Inflammatory macrophage treated with lipopolysaccharide for 4 hours (primary cell): ENCODE results near the gene SLC2A4RG.
"Not testable (repeated sequence)": the region's sequence is repeated elsewhere in the genome, so short reads cannot be mapped to it uniquely, and the experiment has no call there.

Experiments
- DNase-seq: peaks from one replicate; pipeline ENCODE4 v3.0.0-alpha.2; 2020

SLC2A4RG gene

DNA sequence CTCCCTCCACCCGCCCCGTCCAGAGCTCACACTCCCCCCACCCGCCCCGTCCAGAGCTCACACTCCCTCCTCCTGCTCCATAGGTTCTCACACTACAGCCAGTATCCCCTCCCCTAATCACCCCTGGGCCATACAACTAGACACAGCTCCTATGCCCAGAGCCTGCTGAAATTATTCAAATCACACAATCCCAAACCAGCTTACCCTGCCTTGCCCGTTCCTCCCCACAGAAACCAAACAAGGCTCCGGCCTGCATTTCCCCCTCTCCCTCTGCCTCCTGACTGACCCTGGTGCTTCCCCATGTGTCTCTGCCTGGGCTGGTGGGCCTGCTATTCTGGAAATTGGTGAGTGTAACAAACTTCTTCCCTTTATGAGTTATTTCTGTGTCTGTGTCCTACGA lies 18.6 kb downstream of the SLC2A4RG start:
- no peak for DNase-seq

DNA sequence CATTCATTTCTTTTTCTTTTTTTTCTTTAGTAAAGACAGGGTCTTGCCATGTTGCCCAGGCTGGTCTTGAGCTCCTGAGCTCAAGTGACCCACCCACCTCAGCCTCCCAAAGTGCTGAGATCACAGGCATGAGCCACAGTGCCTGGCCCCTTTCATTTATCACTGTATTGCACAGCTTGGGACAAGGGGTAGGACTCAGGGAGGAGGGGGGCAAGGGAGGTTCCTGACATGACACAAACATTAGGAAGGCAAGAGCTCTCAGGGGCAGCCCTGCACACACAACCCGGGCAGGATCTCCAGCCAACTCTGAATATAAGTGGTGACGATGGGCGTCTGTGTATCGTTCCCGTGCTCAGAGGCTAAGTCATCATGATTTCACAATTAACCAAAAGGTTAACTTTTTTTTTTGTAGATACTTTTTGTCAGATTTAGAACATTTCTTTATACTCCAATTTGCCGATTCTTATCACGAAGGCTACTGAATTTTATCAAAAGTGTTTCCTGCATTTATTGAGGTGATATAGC lies 19.9 kb downstream of the SLC2A4RG start:
- DNase-seq, result no peak

DNA sequence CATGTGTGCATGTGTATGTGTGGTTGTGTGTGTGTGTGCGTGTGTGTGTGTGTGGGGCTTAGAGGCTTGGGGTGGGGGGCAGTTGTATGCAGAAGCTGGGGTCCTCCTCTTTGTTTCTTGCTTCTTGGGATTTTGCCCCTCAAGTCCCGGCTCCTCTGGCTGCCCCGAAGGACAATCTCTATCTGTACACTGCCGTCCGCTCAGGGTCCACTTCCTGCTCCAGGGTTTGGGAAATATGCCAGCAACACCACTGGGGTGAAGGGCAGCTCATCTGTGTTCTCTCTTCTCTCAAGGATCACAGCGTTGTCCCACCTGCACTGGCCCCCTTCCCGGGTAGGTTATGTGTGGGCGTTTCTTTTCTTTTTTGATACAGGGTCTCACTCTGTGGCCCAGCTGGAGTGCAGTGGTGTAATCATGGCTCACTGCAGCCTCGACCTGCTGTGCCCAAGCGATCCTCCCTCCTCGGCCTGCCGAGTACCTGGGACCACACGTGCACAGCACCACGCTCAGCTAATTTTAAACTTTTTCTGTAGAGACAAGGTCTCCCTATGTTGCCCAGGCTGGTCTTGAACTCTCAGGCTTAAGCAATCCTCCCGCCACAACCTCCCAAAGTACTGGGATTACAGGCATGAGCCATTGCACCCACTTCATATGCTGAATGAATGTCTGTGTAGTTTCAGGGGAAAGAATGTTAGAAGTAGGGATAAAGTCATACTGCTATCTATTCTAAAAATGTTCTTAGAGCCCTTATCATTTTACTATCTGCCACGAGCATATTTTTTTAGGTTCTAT lies 25.7 kb downstream of the SLC2A4RG start:
- DNase-seq, result no peak

DNA sequence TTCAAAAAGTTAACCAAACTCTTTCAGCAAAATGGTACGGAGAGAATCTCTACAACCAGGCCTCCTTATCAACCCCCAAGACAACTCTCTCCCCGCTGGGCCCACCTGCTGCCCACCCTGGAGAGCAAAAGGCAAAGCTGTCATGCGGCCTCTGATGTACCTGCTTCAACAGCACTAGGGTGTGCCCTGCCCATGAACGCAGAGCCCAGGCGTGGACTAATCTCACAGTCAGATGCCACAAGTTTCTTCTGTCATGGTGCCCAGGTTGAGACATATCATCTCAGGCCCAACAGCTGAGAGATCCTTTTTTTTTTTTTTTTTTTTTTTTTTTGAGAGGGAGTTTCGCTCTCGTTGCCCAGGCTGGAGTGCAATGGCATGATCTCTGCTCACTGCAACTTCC lies 26.3 kb downstream of the SLC2A4RG start:
- DNase-seq, result no peak

DNA sequence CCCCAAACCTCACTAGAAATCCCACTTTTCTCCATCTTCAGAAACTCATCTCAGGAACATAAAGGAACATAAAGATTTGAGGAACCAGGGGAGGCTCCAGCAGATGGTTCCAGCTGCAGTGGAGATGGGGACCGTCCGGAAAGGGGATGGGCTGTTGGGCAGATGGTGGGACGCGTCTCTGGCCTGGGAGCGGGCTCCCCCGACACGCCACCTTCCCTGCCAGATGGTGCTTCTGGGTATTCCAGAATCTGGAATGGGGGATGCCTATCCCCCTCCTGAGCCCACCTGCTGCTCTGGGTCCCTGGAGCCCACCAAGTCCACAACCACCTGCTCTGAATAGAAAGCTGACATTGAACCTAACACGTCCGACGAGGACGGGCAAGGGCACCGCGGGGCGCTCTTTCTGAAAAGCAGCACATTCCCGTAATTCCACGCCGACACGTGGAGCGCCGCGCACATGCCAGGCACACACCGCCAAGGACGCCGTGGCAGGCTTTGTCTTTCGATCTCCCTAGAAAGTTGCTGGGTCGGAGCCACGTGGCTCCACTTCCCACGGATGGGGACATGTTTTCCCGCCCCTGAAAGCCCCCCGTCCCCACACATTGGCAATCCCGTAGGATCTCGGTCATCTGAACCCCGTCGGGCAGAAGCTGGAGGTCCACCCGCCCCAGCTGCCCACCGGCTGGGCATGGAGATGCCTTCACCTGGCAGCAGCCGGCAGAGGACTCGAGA lies 27.3 kb downstream of the SLC2A4RG start:
- DNase-seq, result no peak

DNA sequence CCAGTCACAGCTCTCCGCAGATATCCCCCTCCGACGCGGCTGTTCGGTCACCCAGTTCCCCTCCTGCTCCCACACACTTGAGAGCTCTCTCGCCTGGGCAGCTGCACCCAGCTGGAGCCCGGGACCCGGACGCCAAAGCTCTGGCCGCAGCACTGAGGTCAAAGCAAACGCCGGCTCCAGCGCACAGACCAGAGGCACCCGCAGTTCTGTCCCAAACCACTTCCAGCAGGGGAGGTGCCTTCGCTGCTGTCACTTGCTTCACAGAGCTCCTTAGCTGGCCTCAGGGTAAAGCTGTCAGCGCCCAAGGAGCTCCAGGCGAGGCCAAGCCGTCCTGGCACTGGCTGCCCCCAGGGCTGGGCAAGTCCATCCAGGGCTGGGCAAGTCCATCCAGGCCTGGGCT lies 27.9 kb downstream of the SLC2A4RG start:
- DNase-seq, result no peak

DNA sequence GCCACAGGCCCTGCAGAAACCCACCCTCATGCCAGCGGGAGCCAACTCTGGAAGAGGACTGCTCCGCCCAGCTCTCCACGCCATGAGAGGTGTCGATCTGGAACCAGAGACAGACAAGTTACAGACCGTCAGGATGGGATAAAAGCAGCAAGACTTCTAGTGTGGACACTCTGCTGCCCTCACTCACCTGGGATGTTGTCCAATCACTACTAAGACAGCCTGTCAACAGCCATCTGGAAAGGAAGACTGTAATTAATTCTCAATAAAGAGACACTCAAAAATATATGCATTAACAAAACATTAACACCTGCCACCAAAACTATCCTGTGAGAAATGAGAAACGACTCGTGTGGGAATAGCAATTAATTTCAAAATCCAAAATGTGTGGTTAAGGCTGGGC lies 28.3 kb downstream of the SLC2A4RG start:
- no peak for DNase-seq

DNA sequence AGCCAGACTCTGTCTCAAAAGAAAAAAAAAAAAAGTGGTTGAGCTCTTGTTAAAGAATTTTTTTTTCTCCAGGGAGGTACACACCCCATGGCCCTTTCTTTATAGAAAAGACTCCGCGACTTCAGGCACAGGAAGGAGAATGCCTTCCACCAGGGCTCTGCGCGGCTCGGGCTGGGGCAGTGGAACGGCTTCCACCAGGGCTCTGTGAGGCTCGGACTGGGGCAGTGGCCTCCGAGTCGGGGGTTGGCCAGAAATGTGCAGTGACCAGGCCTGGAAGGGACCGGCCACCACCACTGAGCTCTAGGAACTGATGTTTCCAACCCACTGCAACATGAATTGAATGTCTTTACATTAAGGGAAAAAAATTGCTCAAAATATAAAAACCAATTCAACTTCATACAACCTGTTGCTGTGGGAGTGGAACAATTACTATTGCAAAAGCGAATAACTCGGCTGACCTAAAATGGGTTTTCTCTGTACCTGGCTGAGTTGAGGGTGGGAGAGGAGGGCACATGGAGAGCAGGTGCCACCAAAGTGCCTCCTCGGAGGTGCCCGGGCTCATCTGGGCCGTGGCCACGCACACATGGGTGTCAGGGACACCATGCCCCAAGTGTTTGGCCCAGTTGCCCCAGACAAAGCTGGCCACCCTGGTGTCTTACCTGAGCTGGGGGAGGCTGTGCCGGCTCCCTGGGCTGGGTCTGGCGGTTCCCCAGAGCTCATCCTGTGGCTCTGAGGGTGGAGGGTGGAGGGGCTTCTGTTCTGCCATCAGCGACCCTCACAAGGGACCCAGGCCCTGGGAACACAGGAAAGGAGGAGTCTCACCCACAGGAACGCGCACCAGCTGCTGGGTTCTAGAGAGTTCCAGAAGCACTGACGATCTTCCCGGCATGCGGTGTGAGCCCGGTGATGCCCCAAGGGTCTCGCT lies 29.3 kb downstream of the SLC2A4RG start:
- no peak for DNase-seq

DNA sequence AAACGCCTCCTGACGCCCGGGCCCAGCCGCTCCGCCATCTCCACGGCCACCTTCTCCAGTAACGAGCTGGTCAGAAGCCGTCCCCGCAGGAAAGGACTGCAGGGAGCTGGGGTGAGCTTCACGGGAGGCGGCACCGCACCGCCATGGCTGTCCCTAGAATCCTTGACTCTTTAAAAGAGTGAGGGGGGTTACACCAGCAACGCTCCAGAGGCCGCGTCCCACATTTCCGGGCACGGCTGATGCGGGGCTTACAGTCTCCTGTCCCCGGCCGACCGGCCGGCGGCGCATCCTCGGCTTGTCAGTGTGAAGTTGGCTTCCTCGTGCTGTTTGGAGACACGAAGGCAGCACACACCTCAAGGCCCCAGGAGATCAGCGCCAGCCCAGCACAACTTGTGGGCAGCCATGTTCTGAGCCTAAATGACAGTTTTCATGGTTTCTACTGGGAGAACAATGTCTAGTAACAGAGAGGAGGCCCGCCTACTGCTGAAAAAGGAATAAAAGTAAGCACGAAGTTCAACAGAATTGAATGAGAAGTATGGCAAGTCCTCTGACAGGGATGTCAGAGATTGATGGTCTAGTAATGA lies 30.4 kb downstream of the SLC2A4RG start:
- no peak for DNase-seq

DNA sequence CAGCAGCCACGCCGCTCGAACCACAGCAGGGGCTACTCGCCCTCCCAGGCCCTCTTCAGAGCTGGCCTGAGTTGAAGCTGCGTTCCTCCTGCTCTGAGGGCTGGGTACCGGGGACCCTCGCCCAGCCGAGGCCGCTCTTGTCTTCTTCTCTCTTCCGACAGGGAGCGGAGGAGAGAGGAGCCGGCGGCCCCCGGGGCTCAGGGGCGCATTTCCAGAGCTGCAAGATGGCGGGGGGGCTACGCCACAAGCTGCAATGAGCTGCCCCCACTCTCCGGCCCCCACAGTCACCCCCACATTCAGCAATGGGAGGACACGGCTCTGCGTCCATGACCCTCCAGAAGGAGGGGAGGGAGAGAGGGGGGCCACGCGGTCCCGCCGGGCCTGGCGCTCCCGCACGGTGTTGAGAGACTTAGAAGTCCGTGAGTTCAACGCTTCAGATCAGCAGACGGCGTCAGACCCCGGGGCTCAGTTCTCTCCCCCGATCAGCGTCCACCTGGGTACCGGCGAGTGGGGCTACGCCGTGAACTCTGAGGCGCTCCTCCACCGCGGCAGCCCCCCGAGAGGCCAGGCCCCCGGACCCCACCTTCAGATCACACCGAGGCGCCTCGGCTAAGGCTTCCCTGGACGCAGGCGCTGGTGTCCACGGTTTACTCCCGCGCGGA lies 31.6 kb downstream of the SLC2A4RG start:
- no peak for DNase-seq

DNA sequence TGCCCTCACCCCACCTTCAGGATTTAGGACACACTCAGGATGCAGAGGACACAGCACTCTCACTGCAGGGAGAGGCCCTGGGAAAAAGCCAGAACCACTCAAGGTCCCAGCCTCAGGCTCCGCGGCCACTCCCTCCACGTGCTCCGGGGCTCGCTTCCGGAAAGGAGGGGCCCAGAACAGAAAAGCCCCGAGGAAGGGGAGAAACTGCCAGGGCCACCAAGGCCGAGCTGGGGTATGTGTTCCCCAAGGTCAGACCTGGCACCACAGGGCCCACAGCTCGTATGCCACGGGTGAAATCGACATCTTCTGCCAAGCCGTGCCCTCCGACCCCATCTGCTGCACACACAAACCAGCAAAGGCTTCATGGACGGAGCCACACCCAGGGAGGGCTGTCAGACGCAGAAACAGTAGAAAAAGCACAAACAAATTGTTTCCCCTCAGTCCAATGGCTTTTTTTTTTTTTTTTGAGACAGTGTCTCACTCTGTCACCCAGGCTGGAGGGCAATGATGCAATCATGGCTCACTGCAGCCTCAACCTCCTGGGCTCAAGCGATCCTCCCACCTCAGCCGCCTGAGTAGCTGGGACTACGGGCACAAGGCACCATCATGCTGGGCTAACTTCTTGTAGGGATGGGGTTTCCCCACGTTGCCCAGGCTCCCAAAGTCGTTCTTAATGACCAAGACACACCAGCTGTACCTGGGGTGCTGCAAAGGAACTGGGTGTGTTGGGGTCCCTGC lies 33.4 kb downstream of the SLC2A4RG start:
- DNase-seq, result no peak

DNA sequence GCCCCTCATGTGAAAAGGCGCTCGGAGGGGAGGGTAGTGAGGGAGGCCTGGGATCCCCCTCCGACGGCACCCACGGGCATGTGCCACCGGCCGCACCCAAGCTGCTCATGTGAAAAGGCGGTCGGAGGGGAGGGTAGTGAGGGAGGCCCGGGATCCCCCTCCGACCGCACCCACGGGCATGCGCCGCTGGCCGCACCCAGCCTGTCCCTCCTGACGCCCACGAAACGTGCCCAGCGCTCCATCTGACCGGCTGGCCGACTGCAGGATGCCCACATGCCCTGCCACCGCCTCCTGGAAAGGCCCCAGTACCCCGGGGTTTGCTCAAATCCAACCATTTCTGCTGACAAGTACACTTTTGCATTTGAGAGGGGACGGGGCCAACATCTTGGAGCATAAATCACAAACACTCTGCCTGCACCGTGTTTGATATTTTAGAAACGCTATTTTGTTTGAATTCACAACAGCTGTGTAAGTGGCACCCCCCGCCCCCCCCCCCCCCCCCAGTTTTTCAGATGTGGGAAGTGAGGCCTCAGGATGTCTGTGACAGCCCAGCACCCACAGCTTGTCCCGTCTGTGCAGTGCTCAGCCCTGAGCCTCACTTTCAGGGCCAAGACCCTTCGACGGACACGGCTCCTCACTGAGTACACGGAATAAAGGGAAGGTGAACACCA lies 34.1 kb downstream of the SLC2A4RG start:
- no peak for DNase-seq

DNA sequence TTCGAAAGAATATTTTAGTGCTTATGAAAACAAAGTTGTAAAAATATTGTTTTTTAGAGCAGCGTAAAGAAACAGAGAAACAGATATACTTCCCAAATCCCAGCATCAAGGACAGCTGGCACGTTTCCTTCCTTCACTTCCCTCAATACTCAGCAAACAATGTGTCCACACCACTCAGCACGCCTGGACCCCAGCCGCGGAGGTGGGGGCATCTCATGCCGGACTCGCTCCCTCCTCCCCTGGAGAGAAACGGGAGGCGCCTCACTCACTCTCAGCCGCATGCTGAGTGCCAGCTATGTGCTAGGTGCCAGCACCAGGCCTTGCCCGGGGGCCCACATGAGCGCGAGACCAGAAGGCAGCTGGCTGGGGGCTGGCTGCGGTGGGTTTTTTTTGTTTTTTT lies 34.7 kb downstream of the SLC2A4RG start:
- DNase-seq, result no peak

DNA sequence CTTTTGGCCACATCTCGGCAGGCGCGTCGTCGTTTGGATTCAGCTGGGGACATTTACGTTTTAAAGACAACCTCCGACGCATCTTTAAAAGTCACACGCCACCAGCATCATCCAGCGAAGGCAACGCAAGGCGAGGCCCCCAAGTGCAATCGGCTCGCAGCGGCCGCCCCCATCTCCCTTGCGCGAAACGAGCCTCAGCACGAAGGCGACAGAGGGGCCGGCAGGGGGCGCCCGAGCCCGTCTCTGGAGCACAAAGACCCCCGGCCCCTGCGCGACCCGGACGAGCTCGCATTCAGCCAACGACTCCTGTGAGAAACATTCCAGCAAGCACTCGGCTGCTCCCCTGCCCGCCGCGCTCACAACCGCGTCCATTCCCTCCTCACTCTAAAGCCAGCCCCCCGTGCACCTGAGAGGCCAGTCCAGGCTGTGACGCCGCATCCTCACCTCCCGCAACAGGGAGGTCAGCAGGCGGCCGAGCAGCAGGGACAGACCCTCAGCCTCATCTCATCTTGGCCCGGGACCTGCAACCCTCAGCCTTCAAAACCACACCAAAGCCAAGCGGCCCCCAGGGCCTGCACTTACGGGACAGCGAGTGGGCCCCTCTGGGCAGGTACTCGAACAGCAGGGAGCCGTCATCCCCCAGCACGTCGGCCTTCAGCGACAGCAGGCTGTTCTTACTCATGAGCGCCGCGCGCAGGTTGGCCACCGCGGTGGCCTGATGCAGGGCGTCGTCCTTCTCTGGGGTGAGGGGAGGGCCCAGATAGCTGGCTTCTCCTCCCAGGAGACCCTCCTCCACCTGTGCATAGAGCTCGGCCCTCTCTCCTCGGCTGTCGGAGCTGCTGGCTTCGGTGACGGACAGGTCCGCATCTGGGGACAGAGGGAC lies 35.8 kb downstream of the SLC2A4RG start:
- peak; percentile 8 for DNase-seq

DNA sequence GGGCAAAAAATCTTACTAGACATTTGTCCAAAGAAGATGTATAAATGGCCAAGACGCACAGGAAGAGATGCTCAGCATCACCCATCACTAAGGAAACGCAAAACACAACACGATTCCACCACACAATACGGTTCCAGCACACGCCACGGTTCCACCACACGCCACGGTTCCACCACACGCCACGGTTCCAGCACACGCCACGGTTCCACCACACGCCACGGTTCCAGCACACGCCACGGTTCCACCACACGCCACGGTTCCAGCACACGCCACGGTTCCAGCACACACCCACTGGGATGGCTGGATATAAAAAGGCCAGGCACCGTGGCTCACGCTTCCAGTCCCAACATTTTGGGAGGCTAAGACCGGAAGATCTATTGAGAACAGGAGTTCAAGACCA lies 37.3 kb downstream of the SLC2A4RG start:
- not testable (repeated sequence) for DNase-seq

DNA sequence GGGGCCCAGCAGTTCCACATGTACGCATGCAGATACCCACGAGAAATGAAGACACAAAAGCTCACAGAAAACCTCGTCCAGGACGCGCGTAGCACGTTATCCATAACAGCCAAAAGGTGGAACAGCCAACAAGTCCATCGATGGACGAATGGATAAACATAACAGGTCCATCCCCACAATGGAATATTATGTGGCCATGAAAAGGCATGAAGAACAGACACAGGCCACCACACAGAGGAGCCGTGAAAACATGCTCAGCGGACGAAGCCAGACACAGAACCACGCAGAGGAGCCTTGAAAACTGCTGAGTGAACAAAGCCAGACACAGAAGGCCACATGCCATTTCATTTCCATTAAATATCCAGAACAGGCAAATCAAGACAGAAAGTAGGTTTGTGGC lies 38.0 kb downstream of the SLC2A4RG start:
- no peak for DNase-seq

DNA sequence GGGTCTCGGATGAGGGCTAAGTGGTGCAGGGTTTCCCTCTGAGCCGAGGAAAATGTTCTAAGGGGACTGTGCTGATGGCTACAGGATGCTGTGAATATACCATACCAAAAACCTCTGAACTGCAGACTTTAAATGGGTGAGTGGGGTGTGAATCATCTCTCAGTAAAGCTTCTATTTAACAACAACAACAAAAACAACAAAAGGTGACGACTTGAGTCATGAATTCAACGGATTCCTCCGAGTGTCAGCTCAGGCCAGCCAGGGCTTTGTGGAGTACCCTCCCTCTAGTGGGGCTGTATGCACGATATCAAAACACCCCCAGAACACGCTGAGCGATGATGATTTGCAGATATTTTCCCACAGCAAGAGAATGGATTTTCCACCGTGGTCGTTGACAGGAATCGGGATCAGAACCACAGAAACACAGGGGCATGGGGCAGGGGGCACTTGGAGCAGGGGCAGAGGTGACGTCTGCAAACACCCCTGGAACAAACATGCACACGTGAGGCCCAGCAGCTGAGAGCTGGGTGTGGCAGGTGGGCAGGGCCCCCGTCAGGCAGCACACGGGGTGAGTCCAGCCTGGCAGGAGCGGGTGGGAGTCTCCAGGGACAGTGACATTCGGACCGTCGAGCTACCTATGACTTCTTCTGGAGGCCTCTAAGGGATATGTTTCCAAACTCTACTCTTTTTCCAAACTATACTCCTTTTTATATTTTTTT lies 38.6 kb downstream of the SLC2A4RG start:
- no peak for DNase-seq

DNA sequence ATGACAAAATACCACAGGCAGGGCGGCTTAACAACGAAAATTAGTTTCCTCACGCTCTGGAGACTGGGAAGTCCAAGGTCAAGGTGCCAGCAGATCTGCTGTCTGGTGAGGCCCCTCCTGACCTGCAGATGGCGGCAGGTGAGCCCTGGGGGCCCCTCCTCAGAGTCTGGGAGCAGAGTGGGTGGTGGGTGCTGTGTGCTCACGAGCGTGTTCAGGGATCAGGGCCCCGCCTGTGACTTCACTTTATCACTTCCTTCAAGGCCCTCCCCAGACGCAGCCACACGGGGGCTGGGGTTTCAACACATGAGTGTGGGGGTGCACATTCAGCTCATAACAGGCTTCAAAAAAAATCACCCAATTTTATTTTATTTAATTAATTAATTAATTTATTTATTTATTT lies 39.3 kb downstream of the SLC2A4RG start:
- no peak for DNase-seq

DNA sequence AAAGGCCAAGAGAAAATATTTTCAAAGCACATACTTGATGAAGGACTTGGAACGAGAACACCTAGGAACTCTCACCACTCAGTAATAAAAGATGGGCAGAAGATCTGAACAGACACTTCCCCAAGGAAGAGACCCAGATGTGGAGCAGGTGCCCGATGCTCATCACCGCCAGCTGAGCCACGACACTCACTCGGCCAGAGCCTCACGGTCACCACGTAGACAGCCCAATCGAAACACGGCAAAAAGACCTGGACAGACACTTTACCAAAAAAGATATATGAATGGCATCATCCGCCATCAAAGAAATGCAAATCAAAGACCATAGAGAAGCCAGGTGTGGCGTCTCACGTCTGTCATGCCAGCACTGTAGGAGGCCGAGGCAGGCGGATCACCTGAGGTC lies 41.6 kb downstream of the SLC2A4RG start:
- no peak for DNase-seq
